HG03521 (cell line): Measurements from ENCODE around the gene SLC9C2.
"Not testable (repeated sequence)": the region's sequence is repeated elsewhere in the genome, so short reads cannot be mapped to it uniquely, and the experiment has no call there.

Experiments used
- ATAC-seq: cut with Tn5 transposase; IDR thresholded peaks from one replicate; pipeline ENCODE4 v1.9.1; 2021; ENCODE audit warnings: mild to moderate bottlenecking, moderate library complexity; ENCODE audit not compliant: unreplicated experiment

The SLC9C2 gene

GRCh38 chr1:173580658-173581057, 22.2 kb downstream of the SLC9C2 start:
- no peak for ATAC-seq

GRCh38 chr1:173580071-173580470, 22.8 kb downstream of the SLC9C2 start:
- no peak for ATAC-seq

- ATAC-seq: no peak
Observed at GRCh38 chr1:173573596-173573995, 29.3 kb downstream of the SLC9C2 start.

- no peak for ATAC-seq
Observed at GRCh38 chr1:173572201-173572873, 30.5 kb downstream of the SLC9C2 start.

GRCh38 chr1:173570370-173571007, 32.4 kb downstream of the SLC9C2 start:
- ATAC-seq: no peak

GRCh38 chr1:173568483-173568882, 34.4 kb downstream of the SLC9C2 start:
- ATAC-seq: no peak

GRCh38 chr1:173563846-173564245, 39.0 kb downstream of the SLC9C2 start:
- not testable (repeated sequence) for ATAC-seq

- no peak for ATAC-seq
Observed at GRCh38 chr1:173562813-173563212, 40.1 kb downstream of the SLC9C2 start.

GRCh38 chr1:173561263-173561662, 41.6 kb downstream of the SLC9C2 start:
- ATAC-seq: no peak

- ATAC-seq: no peak
Observed at GRCh38 chr1:173560285-173560880, 42.5 kb downstream of the SLC9C2 start.

GRCh38 chr1:173555651-173556305, 47.1 kb downstream of the SLC9C2 start:
- ATAC-seq: no peak

- no peak for ATAC-seq
Observed at GRCh38 chr1:173554541-173555250, 48.2 kb downstream of the SLC9C2 start.

- ATAC-seq: no peak
Observed at GRCh38 chr1:173554089-173554488, 48.8 kb downstream of the SLC9C2 start.

- no peak for ATAC-seq
Observed at GRCh38 chr1:173553312-173553711, 49.6 kb downstream of the SLC9C2 start.

GRCh38 chr1:173551699-173552098, 51.2 kb downstream of the SLC9C2 start:
- no peak for ATAC-seq

GRCh38 chr1:173549813-173550212, 53.1 kb downstream of the SLC9C2 start:
- ATAC-seq: no peak

GRCh38 chr1:173545688-173546087, 57.2 kb downstream of the SLC9C2 start:
- ATAC-seq: no peak

- no peak for ATAC-seq
Observed at GRCh38 chr1:173536223-173536622, 66.6 kb downstream of the SLC9C2 start.

- no peak for ATAC-seq
Observed at GRCh38 chr1:173532237-173532636, 70.6 kb downstream of the SLC9C2 start.

GRCh38 chr1:173530795-173531693, 71.8 kb downstream of the SLC9C2 start:
- ATAC-seq: no peak
